Testis (tissue), 3 donors: ENCODE measurements around the gene IL18RAP. TPM values are rescaled to one million over a fixed set of nuclear protein-coding genes. Genes with fewer than 3 reads are reported as not detected.

Source experiments
- DNase-seq: peaks from one replicate; pipeline ENCODE4 v3.0.0-alpha.2; 2019
- H3K27ac ChIP-seq, 2 donors: fragments of 200-600 bp; sonication (generic); one replicate each; pipeline ENCODE4 v1.5.1; 2019
- H3K27me3 ChIP-seq: fragments of 200-600 bp; sonication (generic); one replicate; pipeline ENCODE4 v1.5.1; 2019
- H3K36me3 ChIP-seq: fragments of 200-600 bp; sonication (generic); one replicate; pipeline ENCODE4 v1.5.1; 2017; ENCODE audit warnings: low read depth; ENCODE audit errors: missing control alignments
- H3K4me1 ChIP-seq: fragments of 200-600 bp; sonication (generic); one replicate; pipeline ENCODE4 v1.5.1; 2019
- H3K4me3 ChIP-seq, 2 donors: fragments of 200-600 bp; sonication (generic); one replicate each; pipeline ENCODE4 v1.5.1; 2017 to 2019
- H3K9me3 ChIP-seq: fragments of 200-600 bp; sonication (generic); one replicate; pipeline ENCODE4 v1.5.1; 2017
- POLR2A ChIP-seq: fragments of 450-650 bp; IDR thresholded peaks from one replicate; pipeline ENCODE4 v1.6.1; 2017; ENCODE audit warnings: antibody characterized with exemption, mild to moderate bottlenecking, moderate library complexity
- WGBS, 2 donors: methylation state at CpG; one replicate each; pipeline ENCODE4 v1.1.5; 2018; 5-methylcytosine and 5-hydroxymethylcytosine counted together
- intact Hi-C: fragments of 100-400 bp; cut with DNase I; formaldehyde crosslinking; loops from one replicate; pipeline ENCODE4 v1.15.1; 2023; ENCODE audit warnings: low total_unique reads
- microRNA-seq, 2 donors: library from miRNA; unstranded; fragments of <30 nt; microRNA quantifications; one replicate each; pipeline ENCODE4, GENCODE V29; 2016; ENCODE audit warnings: borderline number of aligned reads in 2 of 2, borderline replicate concordance in 1 of 2
- polyA plus RNA-seq: library from polyadenylated mRNA; stranded (reverse); fragments of 350-450 nt; fragmentation: Illumina TruSeq; extraction: RNeasy Lipid Tissue Mini Kit (QIAGEN cat#74804); gene quantifications from one replicate; pipeline ENCODE4 v1.2.3, GENCODE V29; 2014; ENCODE audit warnings: low read depth, low replicate concordance; ENCODE audit not compliant: insufficient read depth
- small RNA-seq, 2 donors: library from RNA; depleted of rRNA; stranded (forward); fragments of <200 nt; gene quantifications; one replicate each; pipeline ENCODE3, GENCODE V24; 2016
- total RNA-seq, 2 donors: library from RNA; depleted of rRNA; stranded (reverse); fragments of >200 nt; gene quantifications; one replicate each; pipeline ENCODE4 v1.2.3, GENCODE V29; 2016
- TF ChIP-seq, protein P1 (sequence below), 3 experiments: fragments of 450-650 bp in 2 of 3; fragments of 200-600 bp in 1 of 3; sonication (generic) in 1 of 3; IDR thresholded peaks; one replicate each; pipeline ENCODE4 v1.5.1; 2016 to 2019; ENCODE audit warnings: antibody characterized with exemption in 3 of 3, mild to moderate bottlenecking in 2 of 3, moderate library complexity in 1 of 3

Gene IL18RAP
- total and polyA plus RNA-seq, 3 donors from 2014 or later = 0.16 to 2.4 (median 0.47) TPM

DNA sequence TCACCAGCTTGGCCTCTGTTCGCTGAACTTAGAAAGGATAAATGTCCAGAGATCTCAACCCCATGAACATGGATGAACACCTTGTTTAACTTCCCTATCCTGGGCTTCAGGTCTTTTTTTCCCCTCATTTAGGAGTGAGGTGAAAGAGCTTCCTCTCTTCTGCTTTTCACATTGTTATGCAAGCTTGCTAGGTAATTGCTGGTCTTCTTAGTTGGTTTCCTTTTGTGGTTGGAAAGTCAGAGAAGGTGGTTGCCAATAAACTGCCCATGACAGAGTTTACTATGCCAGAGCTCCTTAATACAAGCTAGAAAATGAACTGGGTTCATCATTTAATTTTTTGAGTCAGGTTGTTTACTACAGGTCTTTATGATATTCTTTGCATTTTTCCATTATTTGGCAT is 66.7 kb downstream of the IL18RAP start:
- TF ChIP-seq, protein P1, sequence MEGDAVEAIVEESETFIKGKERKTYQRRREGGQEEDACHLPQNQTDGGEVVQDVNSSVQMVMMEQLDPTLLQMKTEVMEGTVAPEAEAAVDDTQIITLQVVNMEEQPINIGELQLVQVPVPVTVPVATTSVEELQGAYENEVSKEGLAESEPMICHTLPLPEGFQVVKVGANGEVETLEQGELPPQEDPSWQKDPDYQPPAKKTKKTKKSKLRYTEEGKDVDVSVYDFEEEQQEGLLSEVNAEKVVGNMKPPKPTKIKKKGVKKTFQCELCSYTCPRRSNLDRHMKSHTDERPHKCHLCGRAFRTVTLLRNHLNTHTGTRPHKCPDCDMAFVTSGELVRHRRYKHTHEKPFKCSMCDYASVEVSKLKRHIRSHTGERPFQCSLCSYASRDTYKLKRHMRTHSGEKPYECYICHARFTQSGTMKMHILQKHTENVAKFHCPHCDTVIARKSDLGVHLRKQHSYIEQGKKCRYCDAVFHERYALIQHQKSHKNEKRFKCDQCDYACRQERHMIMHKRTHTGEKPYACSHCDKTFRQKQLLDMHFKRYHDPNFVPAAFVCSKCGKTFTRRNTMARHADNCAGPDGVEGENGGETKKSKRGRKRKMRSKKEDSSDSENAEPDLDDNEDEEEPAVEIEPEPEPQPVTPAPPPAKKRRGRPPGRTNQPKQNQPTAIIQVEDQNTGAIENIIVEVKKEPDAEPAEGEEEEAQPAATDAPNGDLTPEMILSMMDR (IDR thresholded peaks at IDR 0.05) = no peak
- no peak for TF ChIP-seq POLR2A
- Histone ChIP-seq H3K27me3 (no peaks in the 10 kb centered on the region), H3K36me3 (no peaks in the 10 kb centered on the region), H3K9me3 (no peaks in the 10 kb centered on the region), H3K4me1 (no peaks in the 10 kb centered on the region), H3K4me3 (no peak overlapping the region), H3K27ac (no peak overlapping the region)
- no peak for DNase-seq
- intact Hi-C loops = no loop called here
- WGBS, 2 donors = 86 to 94% methylated on average over 1 of the region's 1 CpG

- Histone ChIP-seq H3K9me3 (no peaks in the 10 kb centered on the region), H3K27ac (no peak overlapping the region), H3K4me3 (no peak overlapping the region), H3K27me3 (no peaks in the 10 kb centered on the region), H3K36me3 (no peaks in the 10 kb centered on the region), H3K4me1 (no peaks in the 10 kb centered on the region)
- intact Hi-C loops = no loop called here
- no peak for TF ChIP-seq POLR2A
- TF ChIP-seq, protein P1 (IDR thresholded peaks at IDR 0.05) = no peak
- DNase-seq = no peak
Observed at GRCh38 chr2:102492006-102492405, 69.0 kb downstream of the IL18RAP start.

DNA sequence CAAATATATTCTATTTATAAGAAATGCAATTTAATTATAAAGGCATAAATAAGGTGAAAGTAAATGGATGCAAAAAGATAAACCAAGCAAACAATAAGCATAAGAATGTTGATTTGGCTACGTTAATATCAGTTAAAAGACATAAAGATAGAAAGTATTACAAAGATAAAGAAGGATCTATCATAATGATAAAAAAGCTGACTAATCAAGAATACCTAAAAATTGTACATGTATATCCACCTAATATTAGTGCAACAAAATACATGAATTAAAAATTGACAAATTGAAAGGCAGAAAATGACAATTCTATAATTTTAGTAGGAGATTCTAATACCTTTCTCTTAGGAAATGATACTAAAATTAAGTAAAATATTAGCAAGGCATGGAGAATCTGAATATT is 71.6 kb downstream of the IL18RAP start:
- Histone ChIP-seq H3K4me3 (no peak overlapping the region), H3K9me3 (no peaks in the 10 kb centered on the region), H3K36me3 (no peaks in the 10 kb centered on the region), H3K4me1 (no peaks in the 10 kb centered on the region), H3K27ac (no peak overlapping the region), H3K27me3 (no peaks in the 10 kb centered on the region)
- intact Hi-C loops = no loop called here
- 93% methylated on average over 1 of the region's 1 CpG for WGBS, 2 donors
- no peak for DNase-seq
- TF ChIP-seq, protein P1 (IDR thresholded peaks at IDR 0.05) = no peak
- TF ChIP-seq POLR2A = no peak

GRCh38 chr2:102498414-102498813 is 75.5 kb downstream of the IL18RAP start:
- TF ChIP-seq, protein P1 (IDR thresholded peaks at IDR 0.05) = no peak
- no peak for TF ChIP-seq POLR2A
- WGBS, 2 donors = 94 to 100% methylated on average over 2 of the region's 2 CpGs
- Histone ChIP-seq H3K4me1 (no peaks in the 10 kb centered on the region), H3K9me3 (no peaks in the 10 kb centered on the region), H3K27ac (no peak overlapping the region), H3K27me3 (no peaks in the 10 kb centered on the region), H3K36me3 (no peaks in the 10 kb centered on the region), H3K4me3 (no peak overlapping the region)
- no peak for DNase-seq
- intact Hi-C loops = no loop called here

DNA sequence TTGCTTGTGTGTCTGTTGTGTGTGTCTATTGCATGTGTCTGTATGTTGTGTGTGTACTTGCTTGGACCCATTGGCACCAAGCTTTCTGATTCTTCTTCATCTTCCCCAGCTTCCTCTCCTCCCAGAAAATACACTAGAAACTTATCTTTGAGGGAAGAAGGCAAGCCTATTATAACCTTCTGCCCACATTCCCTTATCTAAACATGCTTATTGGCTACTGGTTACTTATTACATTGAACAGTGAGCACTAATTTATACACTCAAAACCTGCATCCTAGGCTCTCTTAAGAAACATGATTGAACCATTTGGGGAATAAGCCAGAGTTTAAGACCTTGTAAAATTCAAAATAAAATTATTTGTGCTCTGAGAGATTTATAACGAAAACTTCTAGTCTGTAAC is 76.6 kb downstream of the IL18RAP start:
- Histone ChIP-seq H3K9me3 (no peaks in the 10 kb centered on the region), H3K27me3 (no peaks in the 10 kb centered on the region), H3K27ac (no peak overlapping the region), H3K4me1 (no peaks in the 10 kb centered on the region), H3K36me3 (no peaks in the 10 kb centered on the region), H3K4me3 (no peak overlapping the region)
- no peak for DNase-seq
- 77 to 93% methylated on average over 1 of the region's 1 CpG for WGBS, 2 donors
- TF ChIP-seq, protein P1 (IDR thresholded peaks at IDR 0.05) = no peak
- TF ChIP-seq POLR2A = no peak
- intact Hi-C loops = no loop called here

Small RNAs within 50 kb of the gene (microRNA-seq; reads per million reads assigned to microRNA genes)
- gene MIR4772 = 0 reads per million in 2 donors

Small RNAs within 50 kb of the gene (small RNA-seq; reads per million reads assigned to genes)
- gene MIR4772 = 0 reads per million in 2 donors

Other genes starting within 250 kb of the IL18RAP start
- under 1 TPM; 0.24 to 0.31 TPM for gene IL1RL2, start 236.1 kb upstream of the IL18RAP start, total RNA-seq
- gene IL1RL2, start 236.1 kb upstream of the IL18RAP start, polyA plus RNA-seq = 0.38 TPM
- gene IL1RL1, start 111.6 kb upstream of the IL18RAP start, total RNA-seq = 1 to 10 TPM; 1.0 to 5.8 TPM
- 0.78 TPM for gene IL1RL1, start 111.6 kb upstream of the IL18RAP start, polyA plus RNA-seq
- 1 to 10 TPM; 1.0 to 2.9 TPM for gene IL18R1, start 67.4 kb upstream of the IL18RAP start, total RNA-seq
- 1.1 TPM for gene IL18R1, start 67.4 kb upstream of the IL18RAP start, polyA plus RNA-seq
- gene SLC9A4, start 50.1 kb downstream of the IL18RAP start, total RNA-seq = under 1 TPM; 0.31 to 0.81 TPM
- 0.34 TPM for gene SLC9A4, start 50.1 kb downstream of the IL18RAP start, polyA plus RNA-seq
- gene SLC9A2, start 196.4 kb downstream of the IL18RAP start, total RNA-seq = 1 to 10 TPM; 8.4 to 9.4 TPM
- gene SLC9A2, start 196.4 kb downstream of the IL18RAP start, polyA plus RNA-seq = 16.3 TPM